Left hindlimb (tissue), 1 donor: ENCODE results near the gene NBEA.

Experiments
- DNase-seq: peaks from one replicate; pipeline ENCODE4 v3.0.0-alpha.2; 2018

NBEA gene

GRCh38 chr13:35479706-35480105, 537.6 kb downstream of the NBEA start:
- DNase-seq, result no peak

- no peak for DNase-seq
Measured at GRCh38 chr13:35480346-35480745, 538.3 kb downstream of the NBEA start.

DNA sequence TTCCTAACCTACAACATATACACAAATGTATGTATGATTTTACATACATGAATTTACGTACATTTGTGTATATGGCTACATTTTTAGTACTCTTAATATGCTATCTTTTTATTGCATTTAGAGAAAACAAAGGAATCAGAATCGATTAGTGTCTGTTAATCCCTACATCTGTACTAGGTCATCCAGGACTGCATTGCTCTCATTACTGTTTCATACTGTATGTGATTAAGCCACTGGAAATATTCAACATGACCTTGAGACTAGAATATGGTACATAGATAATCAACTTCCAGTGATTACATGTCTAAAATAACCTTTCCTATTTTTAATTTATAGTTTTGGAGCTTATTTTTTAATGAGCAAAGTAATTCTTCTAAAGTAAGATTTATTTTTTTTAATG, 539.7 kb downstream of the NBEA start:
- no peak for DNase-seq

DNA sequence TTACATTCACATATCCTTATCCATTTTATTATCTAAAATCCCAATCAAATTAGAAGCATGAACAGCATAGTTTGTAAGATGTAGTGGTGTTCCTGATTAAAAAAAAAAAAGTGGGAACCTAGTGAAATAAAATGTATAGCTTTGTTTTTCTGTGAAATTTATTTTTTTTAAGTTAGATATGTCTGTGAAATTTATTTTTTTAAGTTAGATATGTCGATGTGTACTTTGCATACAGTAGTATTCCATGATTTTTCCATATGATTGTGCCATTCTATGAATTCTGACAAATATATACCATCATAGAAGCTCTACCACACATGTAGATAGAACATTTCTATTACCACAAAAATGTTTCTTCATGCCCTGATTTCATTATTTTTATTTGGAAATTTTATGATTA, 540.5 kb downstream of the NBEA start:
- DNase-seq, result no peak

GRCh38 chr13:35483761-35484160, 541.7 kb downstream of the NBEA start:
- no peak for DNase-seq

DNA sequence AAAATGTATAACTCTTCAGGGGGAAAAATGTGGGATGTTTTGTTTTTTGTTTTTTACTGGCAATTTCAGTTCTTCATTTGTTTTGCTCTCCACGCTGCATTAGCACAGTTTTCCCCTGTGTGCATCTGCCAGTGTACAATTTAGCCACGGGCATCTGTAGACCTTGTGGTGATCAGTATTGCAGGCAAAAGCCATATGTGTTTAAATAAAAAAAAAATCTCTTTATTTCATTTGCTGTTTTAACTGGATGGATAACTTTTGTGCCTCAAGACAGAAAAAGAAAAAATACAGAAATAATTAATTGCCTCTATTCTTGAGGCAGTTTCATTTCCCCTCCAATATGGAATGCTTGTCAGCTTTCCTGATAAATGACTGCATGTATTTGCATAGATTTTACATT, 542.3 kb downstream of the NBEA start:
- DNase-seq, result no peak

DNA sequence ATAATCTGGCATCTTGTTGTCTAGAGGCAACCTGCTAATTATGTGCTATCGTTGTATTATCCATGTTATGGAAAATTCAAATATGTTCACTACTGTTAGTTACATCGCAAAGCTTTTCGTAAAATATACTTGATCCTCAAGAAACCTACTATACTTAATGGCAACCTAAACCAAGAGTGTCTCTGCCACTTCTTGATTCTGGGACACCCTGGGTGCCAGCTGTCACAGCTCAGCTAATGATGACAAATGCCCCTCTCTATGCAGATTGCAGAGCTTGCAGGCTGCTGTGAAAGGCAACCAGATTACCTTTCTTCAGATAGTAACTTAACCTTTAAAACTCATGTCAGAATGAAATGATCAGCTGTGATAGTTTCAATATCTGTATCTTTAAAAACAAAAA, 543.4 kb downstream of the NBEA start:
- DNase-seq, result no peak

GRCh38 chr13:35489050-35489449, 547.0 kb downstream of the NBEA start:
- no peak for DNase-seq

GRCh38 chr13:35496006-35496405, 553.9 kb downstream of the NBEA start:
- DNase-seq, result no peak

- no peak for DNase-seq
Measured at GRCh38 chr13:35496761-35497386, 554.8 kb downstream of the NBEA start.

GRCh38 chr13:35498231-35498630, 556.2 kb downstream of the NBEA start:
- no peak for DNase-seq

DNA sequence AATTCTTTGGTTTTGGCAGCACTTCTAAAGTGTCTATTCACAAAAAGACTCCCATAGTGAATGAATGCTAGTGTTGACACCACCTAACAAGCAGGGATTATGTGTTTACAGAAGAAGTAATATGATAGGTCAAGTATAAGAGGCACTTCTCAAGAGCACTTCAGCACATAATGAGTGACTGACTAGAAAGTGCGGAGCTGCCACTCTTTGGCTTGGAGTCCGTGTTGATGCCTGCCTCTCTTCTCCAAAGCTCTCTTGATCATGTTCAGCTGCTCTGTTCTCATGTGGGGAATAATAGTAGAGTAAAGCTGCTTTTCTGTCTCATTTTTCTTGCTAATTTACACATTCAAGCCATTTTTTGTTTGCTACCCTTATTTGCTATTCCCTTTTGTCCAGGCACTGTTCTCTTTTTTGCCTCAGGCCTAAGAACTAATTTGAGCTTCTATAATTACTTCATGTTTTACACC, 557.2 kb downstream of the NBEA start:
- DNase-seq, result no peak

GRCh38 chr13:35499676-35500075, 557.6 kb downstream of the NBEA start:
- no peak for DNase-seq

- DNase-seq, result no peak
Measured at GRCh38 chr13:35500144-35500543, 558.1 kb downstream of the NBEA start.

- no peak for DNase-seq
Measured at GRCh38 chr13:35501661-35502235, 559.7 kb downstream of the NBEA start.

DNA sequence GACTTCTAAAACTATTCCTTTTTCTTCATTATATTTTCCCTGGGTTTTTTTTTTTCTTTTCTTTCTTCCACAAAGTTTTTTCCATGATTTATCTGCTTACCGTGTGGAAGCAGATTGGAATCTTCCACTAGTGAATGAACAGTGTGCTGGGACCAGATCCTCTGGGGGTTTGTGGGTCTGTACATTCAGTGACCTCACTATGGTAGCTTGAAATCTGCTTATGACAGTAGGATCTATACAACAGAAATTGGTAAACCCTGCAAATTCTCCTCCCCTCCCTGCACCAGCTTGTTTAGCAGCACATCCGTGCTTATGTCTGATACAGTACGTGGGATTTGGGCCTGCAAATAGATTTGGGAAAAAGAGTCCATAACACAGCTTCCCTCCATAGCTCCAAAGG, 560.4 kb downstream of the NBEA start:
- DNase-seq, result no peak

- no peak for DNase-seq
Measured at GRCh38 chr13:35512271-35512920, 570.3 kb downstream of the NBEA start.

DNA sequence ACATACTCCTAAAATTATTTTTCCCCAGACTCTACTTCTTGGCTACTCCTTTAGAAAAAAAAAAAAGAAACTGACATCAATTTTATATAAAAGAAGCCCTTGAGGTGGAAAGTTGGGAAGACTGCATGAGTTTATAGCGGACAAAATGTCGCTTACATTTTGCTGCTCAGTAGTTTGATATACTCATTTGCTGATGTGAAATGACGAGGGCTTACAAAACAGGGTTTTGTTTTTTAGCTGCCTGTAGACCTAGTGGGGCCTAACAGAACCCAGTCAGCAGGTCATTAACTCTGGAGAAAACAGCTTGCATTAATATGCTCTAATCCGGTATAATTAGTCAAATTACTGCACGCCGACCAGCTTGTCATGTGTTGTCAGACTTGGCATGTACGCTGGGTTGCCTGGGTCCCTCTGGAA, 572.0 kb downstream of the NBEA start:
- DNase-seq, result no peak

DNA sequence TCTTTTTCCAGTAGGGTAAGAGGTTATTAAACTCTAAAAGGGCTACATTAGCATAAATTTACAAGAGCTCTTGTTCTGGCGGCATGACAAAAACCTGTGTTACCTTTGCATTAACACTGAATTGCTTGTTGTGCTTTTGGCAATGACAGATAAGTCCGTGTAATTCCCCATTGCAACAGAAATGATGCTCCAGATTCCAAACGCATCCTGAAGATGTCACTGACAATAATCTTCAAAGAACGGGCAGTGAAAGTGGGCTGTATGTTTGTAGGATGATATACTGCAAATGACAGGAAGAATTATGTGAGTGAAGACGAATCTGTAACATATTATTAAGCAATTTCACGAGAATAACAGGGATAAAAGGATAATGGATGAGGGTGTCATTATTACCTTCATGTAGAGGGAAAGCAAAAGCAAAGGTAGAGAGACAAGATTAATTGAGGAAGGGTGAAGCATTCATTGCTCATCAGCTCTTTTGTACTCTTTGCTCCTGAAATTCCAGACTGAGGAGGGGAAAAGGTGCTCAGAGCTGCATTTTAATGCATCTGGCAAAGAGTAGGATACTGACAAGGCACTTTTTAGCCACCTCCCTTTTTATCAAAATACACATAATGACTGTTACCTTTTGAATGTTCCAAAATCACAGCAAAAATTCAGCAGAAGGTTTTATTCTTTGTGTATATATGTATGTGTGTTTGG, 572.9 kb downstream of the NBEA start:
- no peak for DNase-seq

DNA sequence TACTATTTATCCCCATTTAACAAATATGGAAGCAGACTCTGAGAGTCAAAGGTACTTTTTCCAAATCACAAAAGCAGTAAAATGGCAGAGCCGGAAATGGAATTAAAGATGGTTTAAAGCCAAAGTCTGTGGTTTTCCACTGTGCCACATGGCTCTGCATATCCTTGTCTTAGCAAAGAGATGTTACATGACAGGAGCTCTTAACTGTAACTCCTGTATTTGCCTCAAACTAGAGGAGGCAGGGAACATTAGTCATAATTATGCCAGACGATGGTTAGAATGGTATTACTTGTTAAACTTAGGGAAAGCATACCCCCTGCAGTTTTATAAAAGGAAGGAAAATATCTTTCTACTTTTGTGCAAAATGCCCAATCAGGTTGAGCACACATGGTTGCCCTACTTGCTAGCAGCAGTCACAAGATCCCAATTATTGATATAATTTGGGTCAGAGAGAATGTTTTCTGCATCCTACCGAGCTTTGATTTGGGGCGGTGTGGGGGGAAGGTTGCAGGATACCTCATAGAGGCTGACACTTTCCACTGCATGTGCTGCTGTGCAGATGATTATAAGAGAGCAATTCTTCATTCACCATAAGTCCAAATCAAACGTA, 576.4 kb downstream of the NBEA start:
- no peak for DNase-seq

DNA sequence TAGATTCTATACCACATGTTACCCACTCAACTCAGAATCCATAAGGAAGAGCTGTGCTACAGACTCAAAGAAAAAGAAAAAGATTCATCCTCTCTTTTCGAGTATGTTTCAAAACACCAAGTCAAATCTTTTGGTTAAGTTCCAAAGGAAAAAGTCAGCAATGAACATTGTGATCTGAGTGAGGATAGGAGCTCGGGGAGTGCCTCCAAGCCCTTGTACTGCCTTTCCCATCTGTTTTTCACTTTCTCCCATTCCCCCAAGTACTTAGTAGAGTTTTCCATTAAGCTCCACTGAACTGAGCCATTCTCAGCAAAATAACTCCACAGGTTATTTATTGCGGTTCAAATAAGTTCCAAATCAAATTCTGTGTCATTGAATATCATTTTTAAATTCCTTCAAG, 582.1 kb downstream of the NBEA start:
- no peak for DNase-seq

DNA sequence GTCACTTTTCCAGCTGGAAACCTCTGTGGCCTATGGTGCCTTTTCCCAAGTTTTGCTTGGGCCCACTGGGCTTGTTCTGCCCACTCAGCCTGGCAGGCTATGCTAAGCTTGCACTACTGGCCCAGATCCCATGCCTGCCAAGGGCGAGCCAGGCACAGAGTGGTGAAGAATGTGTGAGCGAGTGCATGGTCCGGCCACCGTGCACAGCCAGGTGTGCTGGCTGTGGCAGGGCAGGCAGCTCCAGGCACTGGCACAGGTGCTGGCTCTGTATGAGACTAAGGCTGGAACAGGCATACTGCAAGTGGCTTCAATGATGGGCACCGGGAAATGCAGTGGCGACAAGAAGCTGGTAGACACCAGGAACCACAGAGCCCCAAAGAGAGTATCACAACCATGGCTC, 584.5 kb downstream of the NBEA start:
- no peak for DNase-seq

DNA sequence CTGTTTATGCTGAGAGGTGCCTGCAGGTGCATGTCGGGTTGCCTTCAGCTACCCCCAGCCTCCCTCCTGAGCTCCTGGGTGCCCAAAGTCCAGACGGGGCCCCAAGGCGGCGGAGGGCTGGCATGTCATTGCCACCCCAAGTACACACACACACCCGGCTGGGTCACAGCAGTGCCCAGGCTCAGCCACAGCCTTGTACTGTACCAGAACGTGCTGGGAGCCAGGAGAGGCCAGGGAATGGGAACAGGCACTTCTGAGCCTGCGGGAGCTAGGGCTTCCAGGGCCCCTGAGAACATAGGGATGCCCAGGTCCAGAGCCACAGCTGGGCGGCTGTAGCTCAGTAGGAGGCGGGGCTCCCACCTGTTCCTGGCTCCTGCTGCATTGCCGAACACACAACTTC, 585.4 kb downstream of the NBEA start:
- DNase-seq, result no peak

- no peak for DNase-seq
Measured at GRCh38 chr13:35530147-35530546, 588.1 kb downstream of the NBEA start.
